HepG2 (cell line): ENCODE measurements around the gene CEP63. TPM values are rescaled to one million over a fixed set of nuclear protein-coding genes. Genes with fewer than 3 reads are reported as not detected.
A peak's percentile ranks its signal among the peaks of the same experiment; 100 is the strongest.

Source experiments
- ATAC-seq: fragments of 200-7000 bp; cut with Tn5 transposase; 3 replicates; pipeline ENCODE4 v1.9.1; 2020; ENCODE audit warnings: mild to moderate bottlenecking, moderate library complexity
- BruUV-seq: library from RNA; stranded (reverse); fragments of 400-500 nt; replicated peaks from 2 replicates; lab custom pipeline; 2021; lab: Mats Ljungman, UMichigan
- CTCF ChIA-PET: fragments of 300-600 bp; formaldehyde crosslinking; extraction: SDS; loops from one replicate; lab custom pipeline; 2021; ENCODE audit warnings: low total read pairs, inconsistent platforms, low intra/inter-chr PET ratio; lab: Yijun Ruan, JAX
- POLR2A ChIA-PET: fragments of 350-600 bp; sonication (Branson Sonifier 250); formaldehyde crosslinking; loops from one replicate; lab custom pipeline; 2020; ENCODE audit warnings: antibody characterized with exemption, inconsistent platforms; lab: Yijun Ruan, JAX
- DNase-seq: peaks from one replicate; pipeline ENCODE4 v3.0.0-alpha.2; 2015; ENCODE audit warnings: low spot score
- FAIRE-seq: peaks from 3 replicates; lab custom pipeline; 2011; peaks lifted over from hg19 to GRCh38; lab: Jason Lieb, UNC
- H2AFZ ChIP-seq: one replicate; pipeline ENCODE4 v1.6.1; 2011; ENCODE audit warnings: low read length, inconsistent platforms
- H3K27ac ChIP-seq: fragments of 300-600 bp; 3 replicates; pipeline ENCODE4 v1.8.0; 2011; ENCODE audit warnings: mixed run types, mild to moderate bottlenecking, mixed read lengths, low read length, inconsistent platforms; ENCODE audit not compliant: insufficient read depth; ENCODE audit errors: extremely low read length
- H3K27me3 ChIP-seq, 2 experiments: fragments of 200-600 bp in 1 of 2; 2 replicates in 1 of 2; 3 replicates in 1 of 2; pipeline versions ENCODE4 v1.6.0 to v1.8.0; 2011; ENCODE audit warnings: low read length in 2 of 2, mild to moderate bottlenecking in 2 of 2, moderate library complexity in 2 of 2, inconsistent platforms in 1 of 2; ENCODE audit not compliant: insufficient read depth in 2 of 2, control insufficient read depth in 1 of 2
- H3K36me3 ChIP-seq, 2 experiments: fragments of 200-600 bp in 1 of 2; replicated peaks in 1 of 2; 2 replicates in 1 of 2; 3 replicates in 1 of 2; pipeline versions ENCODE4 v1.5.1 to v1.8.0; 2011; ENCODE audit warnings: low read length in 2 of 2, inconsistent platforms in 1 of 2; ENCODE audit not compliant: insufficient read depth in 2 of 2, control insufficient read depth in 1 of 2
- H3K4me1 ChIP-seq: 2 replicates; pipeline ENCODE4 v1.5.1; 2012; ENCODE audit warnings: low read length, inconsistent platforms; ENCODE audit not compliant: insufficient read depth
- H3K4me2 ChIP-seq: 2 replicates; pipeline ENCODE4 v1.6.0; 2011; ENCODE audit warnings: low read depth, low read length, inconsistent platforms
- H3K4me3 ChIP-seq, 3 experiments: fragments of 200-600 bp in 1 of 3; sonication (generic), shearing (Covaris generic) in 1 of 3; replicated peaks in 1 of 3; 2 replicates each; pipeline ENCODE4 v1.5.1; 2011 to 2016; ENCODE audit warnings: low read length in 3 of 3, inconsistent platforms in 2 of 3, low read depth in 2 of 3, mild to moderate bottlenecking in 2 of 3, control low read depth in 1 of 3, mixed read lengths in 1 of 3; ENCODE audit not compliant: insufficient read depth in 1 of 3
- H3K79me2 ChIP-seq: one replicate; pipeline ENCODE4 v1.6.1; 2011; ENCODE audit warnings: low read length, inconsistent platforms; ENCODE audit not compliant: insufficient read depth
- H3K9ac ChIP-seq: 2 replicates; pipeline ENCODE4 v1.6.0; 2011; ENCODE audit warnings: mild to moderate bottlenecking, low read depth, low read length, inconsistent platforms; ENCODE audit not compliant: insufficient read depth
- H3K9me3 ChIP-seq: 2 replicates; pipeline ENCODE4 v1.5.1; 2012; ENCODE audit warnings: mild to moderate bottlenecking, low read length
- H4K20me1 ChIP-seq: 2 replicates; pipeline ENCODE4 v1.6.0; 2011; ENCODE audit warnings: inconsistent platforms, mild to moderate bottlenecking, low read length, moderate library complexity; ENCODE audit not compliant: insufficient read depth
- AGO2 ChIP-seq: fragments of 200-400 bp; formaldehyde crosslinking; optimal IDR thresholded peaks from 2 replicates; pipeline ENCODE3; 2017; ENCODE audit warnings: mild to moderate bottlenecking, low read depth, low read length, moderate library complexity
- CREB1 ChIP-seq, 2 experiments: fragments of 450-650 bp in 1 of 2; IDR thresholded peaks; 2 replicates each; pipeline ENCODE4 v1.6.1; 2016 to 2017; ENCODE audit warnings: control low read depth in 1 of 2, mild to moderate bottlenecking in 1 of 2, missing compliant biosample characterization in 1 of 2, missing genetic modification characterization in 1 of 2
- DNMT1 ChIP-seq: sonication (generic); formaldehyde crosslinking; IDR thresholded peaks from 2 replicates; pipeline ENCODE4 v1.5.1; 2020; ENCODE audit warnings: mild to moderate bottlenecking, missing genetic modification reagents
- JDP2 ChIP-seq: sonication (generic); formaldehyde crosslinking; IDR thresholded peaks from 2 replicates; pipeline ENCODE4 v1.8.1; 2022; ENCODE audit warnings: missing genetic modification reagents, borderline replicate concordance
- MAFF ChIP-seq: IDR thresholded peaks from 2 replicates; pipeline ENCODE4 v1.6.1; 2011; ENCODE audit warnings: low read depth, low read length, improper control_type of control experiment
- MAFK ChIP-seq, 2 experiments: IDR thresholded peaks in 1 of 2; conservative IDR thresholded peaks in 1 of 2; 2 replicates each; pipeline ENCODE4 v1.6.1; 2011; ENCODE audit warnings: improper control_type of control experiment in 2 of 2, low read length in 2 of 2
- MED13 ChIP-seq: sonication (generic); formaldehyde crosslinking; IDR thresholded peaks from 2 replicates; pipeline ENCODE4 v1.5.0; 2020; ENCODE audit warnings: missing genetic modification reagents
- NFE2L2 ChIP-seq: fragments of 150-350 bp; IDR thresholded peaks from 2 replicates; pipeline ENCODE4 v1.6.1; 2014; ENCODE audit warnings: low read length
- NPAS2 ChIP-seq: sonication (generic); formaldehyde crosslinking; IDR thresholded peaks from 2 replicates; pipeline ENCODE4 v1.8.0; 2022; ENCODE audit warnings: mild to moderate bottlenecking, missing genetic modification reagents, borderline replicate concordance
- ZBTB21 ChIP-seq: sonication (generic); formaldehyde crosslinking; IDR thresholded peaks from 2 replicates; pipeline ENCODE4 v1.4.0; 2020; ENCODE audit warnings: missing genetic modification reagents
- ZFYVE20 ChIP-seq: sonication (generic); formaldehyde crosslinking; IDR thresholded peaks from 2 replicates; pipeline ENCODE4 v1.8.0; 2023; ENCODE audit warnings: low read depth, mild to moderate bottlenecking, moderate library complexity, missing genetic modification reagents, borderline replicate concordance
- ZMAT5 ChIP-seq: sonication (generic); formaldehyde crosslinking; IDR thresholded peaks from 2 replicates; pipeline ENCODE4 v1.5.0; 2020; ENCODE audit warnings: mild to moderate bottlenecking, low read depth, missing genetic modification reagents, borderline replicate concordance
- ZNF138 ChIP-seq: sonication (generic); formaldehyde crosslinking; IDR thresholded peaks from 2 replicates; pipeline ENCODE4 v1.5.0; 2020; ENCODE audit warnings: mild to moderate bottlenecking, low read depth, missing genetic modification reagents
- ZNF207 ChIP-seq: fragments of 450-650 bp; IDR thresholded peaks from 2 replicates; pipeline ENCODE4 v1.6.1; 2016; ENCODE audit warnings: antibody characterized with exemption, borderline replicate concordance
- ZNF546 ChIP-seq: sonication (generic); formaldehyde crosslinking; conservative IDR thresholded peaks from 2 replicates; pipeline ENCODE4 v1.8.1; 2023; ENCODE audit warnings: mild to moderate bottlenecking, missing genetic modification reagents
- ZNF549 ChIP-seq: sonication (generic); formaldehyde crosslinking; IDR thresholded peaks from 2 replicates; pipeline ENCODE4 v1.5.0; 2020; ENCODE audit warnings: missing genetic modification reagents
- ZNF616 ChIP-seq: sonication (generic); formaldehyde crosslinking; IDR thresholded peaks from 2 replicates; pipeline ENCODE4 v1.5.0; 2020; ENCODE audit warnings: low read depth, mild to moderate bottlenecking, missing genetic modification reagents
- ZNF644 ChIP-seq: IDR thresholded peaks from 2 replicates; pipeline ENCODE4 v1.6.1; 2016; ENCODE audit warnings: low read depth
- ZNF672 ChIP-seq: sonication (generic); formaldehyde crosslinking; IDR thresholded peaks from 2 replicates; pipeline ENCODE4 v1.8.1; 2022; ENCODE audit warnings: missing genetic modification reagents
- ZNF784 ChIP-seq: sonication (generic); formaldehyde crosslinking; IDR thresholded peaks from 2 replicates; pipeline ENCODE4 v1.5.1; 2020; ENCODE audit warnings: missing genetic modification reagents, mild to moderate bottlenecking, borderline replicate concordance
- ZNF83 ChIP-seq: sonication (generic); formaldehyde crosslinking; IDR thresholded peaks from 2 replicates; pipeline ENCODE4 v1.4.0; 2020; ENCODE audit warnings: missing genetic modification reagents, mild to moderate bottlenecking, borderline replicate concordance
- ZSCAN30 ChIP-seq: sonication (generic); formaldehyde crosslinking; IDR thresholded peaks from 2 replicates; pipeline ENCODE4 v1.5.0; 2020; ENCODE audit warnings: mild to moderate bottlenecking, missing genetic modification reagents
- WGBS: methylation state at CpG from one replicate; pipeline ENCODE4 v1.1.6; 2017; ENCODE audit warnings: low lambda C conversion rate; 5-methylcytosine and 5-hydroxymethylcytosine counted together
- in situ Hi-C: cut with HindIII; loops from 2 replicates; pipeline ENCODE4 v1.10.0; 2017; ENCODE audit warnings: low pct_unique_long_range_greater_than_20kb; ENCODE audit not compliant: extremely low pct_ligation_motif_present
- intact Hi-C: fragments of 100-400 bp; cut with micrococcal nuclease; formaldehyde crosslinking; loops from one replicate; pipeline ENCODE4 v1.10.0; 2022; ENCODE audit not compliant: unreplicated experiment
- polyA plus RNA-seq, 8 experiments: library from polyadenylated mRNA; depleted of rRNA in 3 of 8; stranded (reverse) in 7 of 8; unstranded in 1 of 8; fragments of >200 nt; fragmentation: Illumina TruSeq in 4 of 8; extraction: Trizol in 4 of 8; gene quantifications; 2 replicates each; pipeline versions ENCODE4 v1.2.1 to v1.2.3, GENCODE V29; 2011 to 2016; ENCODE audit warnings: low read depth in 4 of 8, missing spikeins in 1 of 8, mixed read lengths in 1 of 8; ENCODE audit not compliant: insufficient read depth in 1 of 8
- total RNA-seq, 5 experiments: library from RNA; depleted of rRNA; stranded (reverse); fragments of >200 nt; fragmentation: Illumina TruSeq; extraction: Trizol; gene quantifications; 2 replicates each; pipeline ENCODE4 v1.2.3, GENCODE V29; 2016; ENCODE audit warnings: low read depth in 1 of 5

CEP63 gene
- total and polyA plus RNA-seq, 2 of the 13 experiments (the other 11 are each of a cell fraction or from before 2014, with no cell fraction given): 7.2 to 18.4 TPM

GRCh38 chr3:134533493-134533892 lies 47.6 kb downstream of the CEP63 start:
- WGBS: 83% methylated on average over 1 of the region's 1 CpG

GRCh38 chr3:134535186-134535970 lies 49.5 kb downstream of the CEP63 start:
- FAIRE-seq: no peak
- Histone ChIP-seq H2AFZ (no peak overlapping the region), H3K27me3 (no peaks in the 10 kb centered on the region), H3K79me2 (no peaks in the 10 kb centered on the region), H3K4me1 (no peaks in the 10 kb centered on the region), H3K9ac (no peak overlapping the region), H3K4me3 (no peak overlapping the region), H3K36me3 (peaks cover 5 to 6% of the 10 kb centered on the region in 2 experiments), H4K20me1 (no peaks in the 10 kb centered on the region), H3K9me3 (no peaks in the 10 kb centered on the region), H3K4me2 (no peak overlapping the region), H3K27ac (no peak overlapping the region)
- BruUV-seq: no TSS peak
- in situ Hi-C loops: no loop called here
- WGBS: 97% methylated on average over 4 of the region's 4 CpGs
- ChIA-PET POLR2A (no interaction called here), CTCF (no interaction called here)
- no peak for DNase-seq
- intact Hi-C loops: no loop called here
- no peak for ATAC-seq
- no peak for TF ChIP-seq ZFYVE20 (CRISPR knock-in tag)
- no peak for TF ChIP-seq ZNF784 (CRISPR knock-in tag)
- no peak for TF ChIP-seq DNMT1
- no peak for TF ChIP-seq CREB1 (IDR thresholded peaks at IDR 0.05)
- TF ChIP-seq CREB1 (CRISPR knock-in tag; IDR thresholded peaks at IDR 0.05): no peak
- no peak for TF ChIP-seq ZNF546 (CRISPR knock-in tag)
- no peak for TF ChIP-seq ZMAT5 (CRISPR knock-in tag)
- no peak for TF ChIP-seq ZNF207
- TF ChIP-seq ZBTB21 (CRISPR knock-in tag): no peak
- TF ChIP-seq NFE2L2: no peak
- no peak for TF ChIP-seq ZNF616 (CRISPR knock-in tag)
- TF ChIP-seq ZSCAN30 (CRISPR knock-in tag): no peak
- no peak for TF ChIP-seq NPAS2 (CRISPR knock-in tag)
- TF ChIP-seq JDP2 (CRISPR knock-in tag): no peak
- no peak for TF ChIP-seq ZNF549
- no peak for TF ChIP-seq AGO2
- TF ChIP-seq ZNF672 (CRISPR knock-in tag): no peak

More at GRCh38 chr3:134533493-134533892, 47.6 kb downstream of the CEP63 start:
- Histone ChIP-seq H4K20me1 (no peaks in the 10 kb centered on the region), H3K27ac (no peak overlapping the region), H3K9ac (no peak overlapping the region), H3K27me3 (no peaks in the 10 kb centered on the region), H3K4me1 (no peaks in the 10 kb centered on the region), H2AFZ (no peak overlapping the region), H3K79me2 (no peaks in the 10 kb centered on the region), H3K36me3 (peaks cover 5 to 6% of the 10 kb centered on the region in 2 experiments), H3K9me3 (no peaks in the 10 kb centered on the region), H3K4me3 (no peak overlapping the region), H3K4me2 (no peak overlapping the region)
- FAIRE-seq (no peak), DNase-seq (no peak), ATAC-seq (no peak)
- CTCF ChIA-PET: no interaction called here
- TF ChIP-seq MAFF (peak; percentile 82), MAFK (conservative IDR thresholded peaks at IDR 0.05 in 1 of 2, IDR thresholded peaks at IDR 0.05 in 1 of 2; ENCODE audit: low read length in 2 of 2) (peak; percentile 85 to 90), ZNF83 (no peak), ZNF138 (no peak), ZNF644 (CRISPR knock-in tag) (no peak), MED13 (CRISPR knock-in tag) (no peak)
- no TSS peak for BruUV-seq
- intact Hi-C loops (no loop called here), in situ Hi-C loops (no loop called here)
- POLR2A ChIA-PET: no interaction called here
